Liver (tissue), 9 donors: Measurements from ENCODE around the gene RIMBP2. TPM values are rescaled to one million over a fixed set of nuclear protein-coding genes. Genes with fewer than 3 reads are reported as not detected.

Experiments
- DNase-seq: peaks from one replicate; pipeline ENCODE4 v3.0.0-alpha.2; 2017; ENCODE audit warnings: low spot score
- H3K27ac ChIP-seq, 2 donors: one replicate each; pipeline ENCODE4 v1.7.0; 2013; ENCODE audit warnings: inconsistent platforms in 2 of 2, low read length in 2 of 2, control low read depth in 1 of 2, low read depth in 1 of 2, mild to moderate bottlenecking in 1 of 2
- H3K27me3 ChIP-seq, 4 donors: one replicate each; pipeline versions ENCODE4 v1.6.1 to v1.7.0; 2013; ENCODE audit warnings: low read length in 3 of 4, inconsistent platforms in 1 of 4, mild to moderate bottlenecking in 1 of 4, moderate library complexity in 1 of 4; ENCODE audit not compliant: control insufficient read depth in 4 of 4, insufficient read depth in 4 of 4
- H3K36me3 ChIP-seq, 4 donors: one replicate each; pipeline versions ENCODE4 v1.6.1 to v1.7.0; 2013; ENCODE audit warnings: low read length in 3 of 4, mild to moderate bottlenecking in 3 of 4, low read depth in 1 of 4, moderate library complexity in 1 of 4; ENCODE audit not compliant: control insufficient read depth in 4 of 4, insufficient read depth in 3 of 4
- H3K4me1 ChIP-seq, 4 donors: one replicate each; pipeline versions ENCODE4 v1.6.1 to v1.7.0; 2013; ENCODE audit warnings: low read length in 3 of 4, mild to moderate bottlenecking in 3 of 4, moderate library complexity in 1 of 4; ENCODE audit not compliant: control insufficient read depth in 4 of 4, insufficient read depth in 4 of 4
- H3K4me3 ChIP-seq, 3 donors: one replicate each; pipeline versions ENCODE4 v1.6.1 to v1.7.0; 2013; ENCODE audit warnings: low read length in 3 of 3, control low read depth in 1 of 3, low read depth in 1 of 3, mild to moderate bottlenecking in 1 of 3
- H3K9ac ChIP-seq, 2 donors: one replicate each; pipeline ENCODE4 v1.7.0; 2013; ENCODE audit warnings: low read length in 2 of 2, mild to moderate bottlenecking in 2 of 2, moderate library complexity in 2 of 2, control low read depth in 1 of 2, low read depth in 1 of 2
- H3K9me3 ChIP-seq, 4 donors: one replicate each; pipeline versions ENCODE4 v1.6.1 to v1.7.0; 2013; ENCODE audit warnings: low read length in 3 of 4; ENCODE audit not compliant: control insufficient read depth in 4 of 4
- ATF3 ChIP-seq: IDR thresholded peaks from 2 replicates; pipeline ENCODE4 v1.6.1; 2016; ENCODE audit warnings: antibody characterized with exemption
- CTCF ChIP-seq: fragments of 150-350 bp; IDR thresholded peaks from 2 replicates; pipeline ENCODE4 v1.5.1; 2017; ENCODE audit warnings: improper control_type of control experiment, low read depth, low read length; ENCODE audit not compliant: missing input control
- EGR1 ChIP-seq, 2 donors: IDR thresholded peaks; 2 replicates each; pipeline ENCODE4 v1.6.1; 2016 to 2018; ENCODE audit warnings: antibody characterized with exemption in 2 of 2, low read depth in 2 of 2
- FOXA1 ChIP-seq: IDR thresholded peaks from 2 replicates; pipeline ENCODE4 v1.6.1; 2016; ENCODE audit warnings: antibody characterized with exemption
- GABPA ChIP-seq, 2 donors: IDR thresholded peaks in 1 of 2; conservative IDR thresholded peaks in 1 of 2; 2 replicates each; pipeline ENCODE4 v1.6.1; 2016; ENCODE audit warnings: antibody characterized with exemption in 2 of 2, mild to moderate bottlenecking in 1 of 2, moderate library complexity in 1 of 2
- HNF4A ChIP-seq, 2 donors: conservative IDR thresholded peaks; 2 replicates each; pipeline ENCODE4 v1.6.1; 2016; ENCODE audit warnings: antibody characterized with exemption in 2 of 2, mild to moderate bottlenecking in 2 of 2
- HNF4G ChIP-seq: IDR thresholded peaks from 2 replicates; pipeline ENCODE4 v1.6.1; 2016; ENCODE audit warnings: antibody characterized with exemption
- JUND ChIP-seq, 2 donors: IDR thresholded peaks; 2 replicates each; pipeline ENCODE4 v1.6.1; 2016; ENCODE audit warnings: antibody characterized with exemption in 2 of 2
- MAX ChIP-seq: IDR thresholded peaks from 2 replicates; pipeline ENCODE4 v1.6.1; 2016; ENCODE audit warnings: antibody characterized with exemption
- NR2F2 ChIP-seq: IDR thresholded peaks from 2 replicates; pipeline ENCODE4 v1.6.1; 2016; ENCODE audit warnings: antibody characterized with exemption
- RAD21 ChIP-seq, 2 donors: IDR thresholded peaks; 2 replicates each; pipeline ENCODE4 v1.6.1; 2016; ENCODE audit warnings: antibody characterized with exemption in 2 of 2, mild to moderate bottlenecking in 2 of 2
- REST ChIP-seq: IDR thresholded peaks from 2 replicates; pipeline ENCODE4 v1.6.1; 2016; ENCODE audit warnings: antibody characterized with exemption, mild to moderate bottlenecking
- RXRA ChIP-seq, 2 donors: IDR thresholded peaks; 2 replicates each; pipeline ENCODE4 v1.6.1; 2017 to 2018; ENCODE audit warnings: antibody characterized with exemption in 2 of 2, mild to moderate bottlenecking in 1 of 2
- SP1 ChIP-seq: IDR thresholded peaks from 2 replicates; pipeline ENCODE4 v1.6.1; 2018; ENCODE audit warnings: antibody characterized with exemption, mild to moderate bottlenecking
- TAF1 ChIP-seq: conservative IDR thresholded peaks from 2 replicates; pipeline ENCODE4 v1.6.1; 2016; ENCODE audit warnings: antibody characterized with exemption, mild to moderate bottlenecking
- ZBTB33 ChIP-seq: IDR thresholded peaks from 2 replicates; pipeline ENCODE4 v1.6.1; 2016; ENCODE audit warnings: antibody characterized with exemption
- WGBS: extraction: QIAGEN DNeasy Blood & Tissue Kit; methylation state at CpG from one replicate; pipeline ENCODE4 v1.1.7; 2013; 5-methylcytosine and 5-hydroxymethylcytosine counted together
- polyA plus RNA-seq, 2 donors: library from polyadenylated mRNA; stranded (reverse) in 1 of 2; unstranded in 1 of 2; fragments of 200-250 nt in 1 of 2; fragments of >200 nt in 1 of 2; fragmentation: Nextera tagmentation in 1 of 2; extraction: Ambion mirVana in 1 of 2; gene quantifications; one replicate each; pipeline versions ENCODE4 v1.2.1 to v1.2.3, GENCODE V29; 2013 to 2015
- total RNA-seq, 2 donors: library from RNA; depleted of rRNA; stranded (reverse); fragments of >200 nt; gene quantifications; one replicate each; pipeline ENCODE4 v1.2.3, GENCODE V29; 2014
- donor health status: healthy.
- donor health status: healthy.
- donor health status: healthy.
- donor health status: healthy.
- donor health status: healthy.

Gene RIMBP2
- total and polyA plus RNA-seq, 4 donors: 0.01 to 0.17 (median 0.09) TPM; not detected in 1

GRCh38 chr12:130500835-130501330, 215.2 kb downstream of the RIMBP2 start:
- Histone ChIP-seq H3K36me3 (no peaks in the 10 kb centered on the region), H3K9ac (no peak overlapping the region), H3K4me3 (no peak overlapping the region), H3K4me1 (no peaks in the 10 kb centered on the region), H3K27ac (no peak overlapping the region), H3K9me3 (no peaks in the 10 kb centered on the region), H3K27me3 (peaks cover 0 to 4% (median 0%) of the 10 kb centered on the region in 4 donors)
- no peak for DNase-seq
- TF ChIP-seq JUND (IDR thresholded peaks at IDR 0.05): no peak
- no peak for TF ChIP-seq EGR1 (IDR thresholded peaks at IDR 0.05; ENCODE audit: low read depth in 2 of 2)
- TF ChIP-seq ZBTB33: no peak
- TF ChIP-seq RAD21 (IDR thresholded peaks at IDR 0.05): no peak
- TF ChIP-seq HNF4A (conservative IDR thresholded peaks at IDR 0.05): no peak
- no peak for TF ChIP-seq GABPA (IDR thresholded peaks at IDR 0.05 in 1 of 2, conservative IDR thresholded peaks at IDR 0.05 in 1 of 2)
- TF ChIP-seq TAF1: no peak
- 75% methylated on average over 16 of the region's 16 CpGs for WGBS

GRCh38 chr12:130499474-130499873, 216.6 kb downstream of the RIMBP2 start:
- Histone ChIP-seq H3K9ac (no peak overlapping the region), H3K4me1 (no peaks in the 10 kb centered on the region), H3K4me3 (no peak overlapping the region), H3K27ac (no peak overlapping the region), H3K36me3 (no peaks in the 10 kb centered on the region), H3K9me3 (no peaks in the 10 kb centered on the region), H3K27me3 (peaks cover 0 to 1% (median 0%) of the 10 kb centered on the region in 4 donors)
- WGBS: 63% methylated on average over 4 of the region's 4 CpGs
- no peak for DNase-seq
- no peak for TF ChIP-seq GABPA (IDR thresholded peaks at IDR 0.05 in 1 of 2, conservative IDR thresholded peaks at IDR 0.05 in 1 of 2)
- TF ChIP-seq EGR1 (IDR thresholded peaks at IDR 0.05; ENCODE audit: low read depth in 2 of 2): no peak
- TF ChIP-seq RAD21 (IDR thresholded peaks at IDR 0.05): no peak
- no peak for TF ChIP-seq MAX
- TF ChIP-seq NR2F2: no peak
- no peak for TF ChIP-seq FOXA1
- TF ChIP-seq REST: no peak
- TF ChIP-seq HNF4G: no peak
- no peak for TF ChIP-seq HNF4A (conservative IDR thresholded peaks at IDR 0.05)
- no peak for TF ChIP-seq RXRA (IDR thresholded peaks at IDR 0.05)
- no peak for TF ChIP-seq ATF3
- no peak for TF ChIP-seq ZBTB33
- TF ChIP-seq SP1: no peak
- TF ChIP-seq CTCF: no peak
